ES-I3 (cell line): ENCODE data around the gene TRIM41.
A peak's percentile ranks its signal among the peaks of the same experiment; 100 is the strongest.
"Not testable (repeated sequence)": the region's sequence is repeated elsewhere in the genome, so short reads cannot be mapped to it uniquely, and the experiment has no call there.

ENCODE experiments used
- H3K36me3 ChIP-seq: 2 replicates; pipeline ENCODE4 v1.6.1; 2013; ENCODE audit warnings: mild to moderate bottlenecking, low read length, control low read depth, moderate library complexity; ENCODE audit not compliant: insufficient read depth
- H3K4me1 ChIP-seq: 2 replicates; pipeline ENCODE4 v1.6.1; 2013; ENCODE audit warnings: mild to moderate bottlenecking, control low read depth, low read length; ENCODE audit not compliant: insufficient read depth
- H3K9ac ChIP-seq: 2 replicates; pipeline ENCODE4 v1.6.1; 2013; ENCODE audit warnings: low read depth, mild to moderate bottlenecking, low read length, moderate library complexity
- H3K9me3 ChIP-seq: 2 replicates; pipeline ENCODE4 v1.6.1; 2013; ENCODE audit warnings: mild to moderate bottlenecking, low read length, moderate library complexity; ENCODE audit not compliant: control insufficient read depth, insufficient read depth

Gene TRIM41

DNA sequence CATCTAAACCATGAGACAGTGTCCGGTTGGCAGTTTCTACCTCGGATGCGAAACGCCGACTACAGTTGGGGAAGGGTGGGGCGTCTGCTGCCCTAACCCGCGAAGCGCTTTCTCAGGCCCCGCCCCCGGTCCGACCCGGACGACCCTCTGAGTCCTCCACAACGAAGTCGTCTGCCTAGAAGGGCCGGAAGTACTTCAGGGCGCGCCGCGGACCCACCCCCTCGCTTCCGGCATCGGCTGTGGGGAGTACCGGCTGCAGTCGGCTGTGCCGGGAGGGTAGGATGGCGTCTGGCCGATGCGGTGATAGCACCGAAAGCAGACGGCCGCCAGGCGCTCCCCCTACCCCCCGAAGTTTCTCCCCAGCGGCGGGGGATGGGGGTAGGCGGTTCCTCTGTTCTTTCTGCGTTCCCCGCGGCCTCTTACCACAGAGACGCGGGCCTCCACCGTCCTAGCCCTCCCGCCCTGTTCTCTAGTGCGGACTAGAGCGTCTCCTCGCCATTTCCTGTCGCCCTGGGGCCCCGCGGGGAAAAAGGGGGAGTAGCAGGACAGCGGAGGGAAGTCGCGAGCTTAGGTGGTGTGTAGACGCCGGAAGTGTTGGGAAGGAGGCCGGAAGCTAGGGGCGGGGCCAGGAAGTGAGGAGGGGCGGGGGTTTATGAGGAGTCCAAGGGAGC lies at the start of gene TRIM41:
Gene TRIM41 (plus strand): TSS at position 224 of the 671 bp plus-strand sequence. CDS start 719 bp downstream, outside the sequence.
- H3K9ac ChIP-seq: peak within 1 kb of the TSS; percentile 60
- peaks cover 3% of the 10 kb centered on the region; the same call in 1 of the 2 replicates for H3K36me3 ChIP-seq
- H3K9me3 ChIP-seq: no peaks in the 10 kb centered on the region
- H3K4me1 ChIP-seq: no peaks in the 10 kb centered on the region

DNA sequence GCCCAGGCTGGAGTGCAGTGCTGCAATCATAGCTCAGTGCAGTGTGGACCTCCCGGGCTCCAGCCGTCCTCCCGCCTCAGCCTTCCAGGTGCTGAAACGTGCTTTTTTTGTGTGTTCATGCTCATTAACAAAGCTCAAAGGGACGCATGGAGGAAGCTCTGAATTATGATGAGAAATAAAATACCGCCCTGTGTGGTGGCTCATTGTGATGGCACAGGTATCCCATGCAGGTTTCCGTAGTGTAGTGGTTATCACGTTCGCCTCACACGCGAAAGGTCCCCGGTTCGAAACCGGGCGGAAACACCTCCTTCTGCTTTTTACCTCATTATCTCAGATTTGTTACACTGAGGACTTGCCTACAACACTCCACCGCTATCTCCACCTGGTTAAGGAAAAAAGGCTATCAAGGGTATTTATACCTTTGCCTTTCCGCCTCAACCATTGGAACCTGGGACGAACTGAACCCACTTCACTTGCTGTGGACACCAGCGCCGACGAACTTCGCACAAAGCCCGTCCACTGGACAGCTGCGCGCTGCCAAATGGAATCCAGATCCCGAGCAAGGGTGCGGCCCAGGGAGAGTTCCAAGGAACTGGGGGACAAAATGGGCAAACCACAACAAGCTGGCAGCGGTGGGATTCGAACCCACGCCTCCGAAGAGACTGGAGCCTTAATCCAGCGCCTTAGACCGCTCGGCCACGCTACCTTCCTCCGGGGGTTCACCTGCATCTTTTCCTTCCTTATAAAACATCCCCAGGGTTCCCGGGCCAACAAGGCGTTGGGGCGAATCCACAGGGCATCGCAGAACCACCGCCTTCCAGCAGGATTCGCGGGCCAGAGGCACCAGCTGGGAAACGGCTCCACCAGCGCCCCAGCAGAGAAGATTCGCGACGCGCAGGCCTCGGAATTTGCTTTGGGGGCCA lies 49.4 kb upstream of the TRIM41 start:
- Histone ChIP-seq H3K36me3 (no peaks in the 10 kb centered on the region), H3K9ac (peak overlapping the region; percentile 51; the same call in 1 of the 2 replicates), H3K9me3 (no peaks in the 10 kb centered on the region), H3K4me1 (no peaks in the 10 kb centered on the region)

DNA sequence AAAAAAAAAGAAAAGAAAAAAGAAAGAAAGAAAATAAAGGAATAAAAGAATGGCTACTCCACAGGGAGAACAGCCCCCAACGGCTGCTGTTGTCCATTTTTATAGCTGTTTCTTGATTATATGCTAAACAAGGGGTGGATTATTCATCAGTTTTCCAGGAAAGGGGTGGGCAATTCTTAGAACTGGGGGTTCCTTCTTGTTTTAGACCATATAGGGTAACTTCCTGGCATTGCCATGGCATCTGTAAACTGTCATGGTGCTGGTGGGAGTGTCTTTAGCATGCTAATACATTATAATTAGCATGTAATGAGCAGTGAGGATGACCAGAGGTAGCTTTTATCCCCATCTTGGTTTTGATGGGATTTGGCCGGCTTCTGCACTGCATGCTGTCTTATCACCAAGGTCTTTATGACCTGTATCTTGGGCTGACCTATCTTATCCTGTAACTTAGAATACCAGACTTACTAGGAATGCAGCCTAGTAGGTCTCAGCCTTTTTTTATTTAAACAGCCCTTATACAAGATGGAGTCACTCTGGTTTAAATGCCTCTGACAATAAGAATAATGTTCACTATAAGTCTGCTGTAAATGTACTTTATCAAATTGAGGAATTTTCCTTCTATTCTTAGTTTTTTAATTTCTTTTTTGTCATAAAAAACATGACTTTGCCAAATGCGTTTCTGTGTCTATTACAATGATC lies 46.7 kb upstream of the TRIM41 start:
- H3K9ac ChIP-seq: no peak overlapping the region

DNA sequence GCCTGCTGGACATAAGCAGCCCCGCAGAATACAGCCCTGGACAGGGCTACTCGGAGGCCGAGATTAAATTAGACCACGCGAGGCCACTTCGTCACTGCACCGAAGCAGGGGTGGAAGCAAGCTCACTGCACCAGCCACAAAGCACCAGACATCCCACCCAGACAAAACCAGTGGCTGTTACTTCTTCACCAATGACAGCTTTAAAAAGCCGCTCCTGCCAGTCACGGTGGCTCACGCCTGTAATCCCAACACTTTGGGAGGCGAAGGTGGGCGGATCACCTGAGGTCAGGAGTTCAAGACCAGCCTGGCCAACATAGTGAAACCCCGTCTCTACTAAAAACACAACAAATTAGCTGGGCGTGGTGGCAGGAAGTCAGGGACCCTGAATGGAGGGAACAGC lies 45.5 kb upstream of the TRIM41 start:
- not testable (repeated sequence) for H3K36me3 ChIP-seq, H3K9me3 ChIP-seq, H3K4me1 ChIP-seq, H3K9ac ChIP-seq

More for the DNA sequence above, 46.7 kb upstream of the TRIM41 start:
- Histone ChIP-seq H3K36me3 (no peaks in the 10 kb centered on the region), H3K9me3 (no peaks in the 10 kb centered on the region), H3K4me1 (no peaks in the 10 kb centered on the region)

DNA sequence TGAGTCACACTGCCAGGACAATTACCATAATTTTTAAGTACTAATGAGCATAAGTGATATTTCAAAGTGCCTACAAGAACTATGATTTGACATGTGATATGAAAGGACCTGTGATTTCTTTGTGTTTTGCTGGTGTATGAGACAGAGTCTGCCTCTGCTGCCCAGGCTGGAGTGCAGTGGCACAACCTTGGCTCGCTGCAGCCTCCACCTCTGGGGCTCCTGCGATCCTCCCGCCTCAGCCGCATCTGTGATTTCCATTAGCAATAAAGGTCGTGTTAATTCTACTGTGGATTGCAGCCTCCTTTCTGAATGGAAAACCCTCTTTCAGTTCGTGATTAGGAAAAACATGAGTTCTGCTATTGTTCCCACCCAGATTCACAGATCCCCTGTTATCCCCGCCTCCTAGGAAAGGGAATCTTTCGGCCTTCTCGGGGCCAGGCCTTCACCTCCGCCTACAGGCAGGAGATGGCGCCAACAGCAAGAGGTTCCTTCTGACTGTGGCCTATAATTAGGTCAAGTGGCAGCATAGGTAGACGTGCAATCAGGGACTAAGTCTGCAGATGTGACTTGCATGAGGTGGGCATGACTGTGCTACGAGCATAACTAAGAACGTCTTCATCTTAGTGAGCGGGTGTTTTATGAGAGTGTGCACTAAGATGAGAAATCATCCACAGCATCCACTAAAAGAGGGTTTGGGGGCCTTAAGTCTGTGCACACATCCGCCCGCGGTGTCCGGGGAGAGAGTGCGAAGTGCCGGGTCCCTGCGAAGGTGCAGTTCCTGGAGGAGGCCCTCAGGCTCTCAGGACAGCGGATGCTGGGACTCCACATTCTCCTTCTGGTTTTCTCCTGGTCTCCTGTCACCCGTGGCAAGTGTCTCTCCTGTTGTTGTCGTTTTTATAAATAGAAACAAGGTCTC lies 41.2 kb upstream of the TRIM41 start:
- Histone ChIP-seq H3K9me3 (no peaks in the 10 kb centered on the region), H3K4me1 (no peaks in the 10 kb centered on the region), H3K9ac (no peak overlapping the region), H3K36me3 (no peaks in the 10 kb centered on the region)

DNA sequence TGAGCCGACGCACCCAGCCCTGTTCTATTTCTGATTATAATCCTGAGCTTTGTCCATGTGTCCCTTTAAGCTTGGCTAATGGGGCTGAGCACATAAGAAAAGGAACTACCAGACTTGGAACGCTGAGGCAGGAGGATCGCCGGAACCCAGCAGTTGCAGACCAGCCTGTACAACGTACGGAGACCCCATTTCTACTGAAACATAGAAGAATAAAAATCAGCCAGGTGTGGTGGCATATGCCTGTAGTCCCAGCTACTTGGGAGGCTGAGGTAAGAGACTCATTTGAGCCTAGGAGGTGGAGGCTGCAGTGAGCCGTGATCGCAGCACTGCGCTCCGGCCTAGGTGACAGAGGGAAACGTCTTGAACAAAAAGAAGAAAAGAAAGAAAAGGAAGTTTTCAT lies 40.4 kb upstream of the TRIM41 start:
- H3K9me3 ChIP-seq: no peaks in the 10 kb centered on the region
- no peaks in the 10 kb centered on the region for H3K36me3 ChIP-seq
- H3K9ac ChIP-seq: no peak overlapping the region
- H3K4me1 ChIP-seq: no peaks in the 10 kb centered on the region

DNA sequence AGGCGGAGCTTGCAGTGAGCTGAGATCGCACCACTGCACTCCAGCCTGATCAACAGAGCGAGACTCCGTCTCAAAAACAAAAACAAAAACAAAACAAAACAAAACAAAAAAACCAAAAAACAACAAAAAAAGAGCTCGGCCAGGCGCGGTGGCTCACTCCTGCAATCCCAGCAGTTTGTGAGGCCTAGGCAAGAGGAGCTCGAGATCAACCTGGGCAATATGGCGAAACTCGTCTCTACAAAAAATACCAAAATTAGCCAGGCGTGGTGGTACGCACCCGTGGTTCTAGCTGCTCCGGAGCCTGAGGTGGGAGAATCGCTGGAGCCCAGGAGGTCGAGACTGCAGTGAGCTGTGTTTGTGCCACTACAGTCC lies 38.2 kb upstream of the TRIM41 start:
- no peaks in the 10 kb centered on the region for H3K4me1 ChIP-seq
- H3K9ac ChIP-seq: peak overlapping the region; percentile 43; the same call in 1 of the 2 replicates
- H3K36me3 ChIP-seq: no peaks in the 10 kb centered on the region
- H3K9me3 ChIP-seq: no peaks in the 10 kb centered on the region

DNA sequence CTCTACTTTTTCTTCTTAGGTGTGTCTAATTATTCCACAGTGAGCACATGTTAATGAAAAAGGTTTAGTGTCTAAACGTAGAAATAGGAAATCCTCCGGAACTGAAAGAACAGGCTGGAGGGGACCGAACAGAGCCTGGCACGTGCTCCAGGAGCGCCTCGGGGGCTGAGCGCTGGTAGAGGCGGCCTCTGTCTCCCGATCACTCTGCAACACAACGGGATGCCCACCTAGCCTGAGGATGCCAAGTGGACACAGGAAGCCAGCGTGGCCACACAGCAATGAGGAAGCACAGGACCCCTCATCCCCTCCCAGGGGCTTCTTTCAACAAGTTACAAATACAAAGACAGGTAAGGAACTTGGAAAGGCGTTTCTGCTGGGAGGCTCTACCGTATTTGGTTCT lies 37.5 kb upstream of the TRIM41 start:
- H3K9ac ChIP-seq: no peak overlapping the region
- H3K4me1 ChIP-seq: no peaks in the 10 kb centered on the region
- no peaks in the 10 kb centered on the region for H3K36me3 ChIP-seq
- no peaks in the 10 kb centered on the region for H3K9me3 ChIP-seq

DNA sequence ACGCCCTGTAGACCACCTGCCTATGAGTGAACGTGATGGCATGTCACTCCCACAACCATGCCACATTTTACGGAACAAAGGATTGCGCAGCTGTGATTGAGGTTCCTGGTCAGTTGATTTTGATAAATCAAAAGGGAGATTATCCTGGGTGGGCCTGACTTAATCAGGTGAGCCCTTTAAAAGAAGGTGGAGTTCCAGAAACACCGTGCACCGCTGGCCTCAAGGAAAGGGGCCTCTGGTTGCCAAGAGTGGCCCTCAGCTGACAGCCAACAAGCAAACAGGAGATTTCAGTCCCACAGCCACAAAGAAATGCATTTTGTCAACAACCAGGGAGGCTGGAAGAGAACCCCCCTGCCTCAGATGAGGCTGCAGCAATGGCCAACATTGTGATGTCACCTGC lies 37.1 kb upstream of the TRIM41 start:
- Histone ChIP-seq H3K9ac (no peak overlapping the region), H3K36me3 (no peaks in the 10 kb centered on the region), H3K4me1 (no peaks in the 10 kb centered on the region), H3K9me3 (no peaks in the 10 kb centered on the region)

DNA sequence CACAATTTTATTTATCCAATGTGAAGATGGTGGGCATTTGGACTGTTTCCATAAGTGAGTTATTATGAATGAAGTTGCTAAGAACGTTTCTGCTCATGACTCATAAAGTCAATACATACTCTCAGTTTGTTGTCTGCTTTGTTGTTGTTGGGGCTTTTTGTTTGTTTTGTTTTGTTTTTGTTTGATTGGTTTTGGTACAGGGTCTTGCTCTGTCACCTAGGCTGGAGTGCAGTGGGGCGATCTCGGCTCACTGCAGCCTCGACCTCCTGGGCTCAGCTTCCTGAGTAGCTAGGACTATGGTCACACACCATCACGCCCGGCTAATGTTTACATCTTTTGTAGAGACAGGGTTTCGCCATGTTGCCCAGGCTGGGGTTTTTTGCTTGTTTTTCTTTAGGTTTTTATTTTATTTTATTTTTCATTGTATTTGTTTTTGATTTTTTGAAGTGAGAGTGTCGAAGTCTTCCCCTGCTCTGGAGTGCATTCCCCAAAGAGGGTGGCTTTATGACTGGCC lies 36.0 kb upstream of the TRIM41 start:
- H3K9me3 ChIP-seq: no peaks in the 10 kb centered on the region
- no peaks in the 10 kb centered on the region for H3K36me3 ChIP-seq
- H3K9ac ChIP-seq: peak overlapping the region; percentile 83
- no peaks in the 10 kb centered on the region for H3K4me1 ChIP-seq

DNA sequence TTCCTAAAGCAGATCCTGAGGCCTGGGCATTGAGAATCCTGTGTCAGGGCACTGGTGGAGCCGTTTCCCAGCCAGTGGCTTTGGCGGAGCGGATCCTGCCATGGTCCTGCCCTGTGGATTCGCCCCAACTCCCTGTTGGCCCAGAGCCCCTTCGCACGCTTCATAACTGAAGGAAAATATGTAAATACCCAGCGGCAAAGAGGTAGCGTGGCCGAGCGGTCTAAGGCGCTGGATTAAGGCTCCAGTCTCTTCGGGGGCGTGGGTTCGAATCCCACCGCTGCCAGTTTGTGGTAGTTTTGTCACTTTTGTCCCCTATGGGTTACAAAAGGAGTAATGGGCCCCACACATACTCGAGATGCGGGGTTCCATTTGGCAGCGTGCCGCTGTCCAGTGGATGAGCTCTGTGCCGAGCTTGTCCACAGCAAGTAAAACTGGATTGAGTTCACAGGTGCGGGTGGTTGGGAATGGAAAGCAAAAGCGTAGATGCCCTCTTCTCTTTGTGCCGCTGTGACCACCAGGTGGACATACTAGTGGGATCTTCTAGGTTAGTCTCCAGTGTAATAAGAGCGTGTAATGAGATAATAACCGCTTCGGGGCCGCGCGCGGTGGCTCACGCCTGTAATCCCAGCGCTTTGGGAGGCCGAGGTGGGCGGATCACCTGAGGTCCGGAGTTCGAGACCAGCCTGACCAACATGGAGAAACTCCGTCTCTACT lies 35.4 kb upstream of the TRIM41 start:
- peak overlapping the region; percentile 83 for H3K9ac ChIP-seq
- H3K4me1 ChIP-seq: no peaks in the 10 kb centered on the region; the same call in 1 of the 2 replicates
- no peaks in the 10 kb centered on the region for H3K36me3 ChIP-seq
- no peaks in the 10 kb centered on the region for H3K9me3 ChIP-seq

DNA sequence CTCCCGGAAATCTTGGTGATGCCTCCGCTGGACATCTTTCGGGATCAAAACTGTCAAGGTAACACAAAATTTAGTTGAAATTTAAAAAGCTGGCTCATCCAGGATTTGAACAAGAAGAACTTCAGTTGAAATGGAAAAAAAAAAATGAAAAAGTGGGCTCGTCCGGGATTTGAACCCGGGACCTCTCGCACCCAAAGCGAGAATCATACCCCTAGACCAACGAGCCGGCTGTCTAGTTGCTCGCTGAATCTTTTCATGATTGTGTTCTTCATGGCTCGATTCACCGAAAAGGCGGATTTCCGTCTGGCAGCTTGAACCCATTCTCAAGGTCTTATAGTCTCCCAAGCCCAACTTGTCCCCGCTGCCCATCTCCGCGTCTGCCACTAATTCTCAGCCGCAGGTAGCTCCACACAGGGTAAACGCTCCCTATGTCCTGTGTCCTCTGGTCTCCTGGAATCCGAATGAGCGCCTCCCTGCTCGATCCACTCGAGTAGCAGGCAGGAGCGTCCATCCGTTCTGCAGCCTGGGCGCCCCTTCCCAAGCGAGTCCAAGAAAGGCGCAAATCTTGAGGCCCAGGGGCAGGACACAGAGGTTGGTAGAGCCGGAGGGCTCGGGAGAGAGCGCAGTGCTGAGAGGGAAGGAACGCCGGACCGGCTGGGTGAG lies 34.2 kb upstream of the TRIM41 start:
- peak overlapping the region; percentile 83 for H3K9ac ChIP-seq

More for the DNA sequence above, 34.2 kb upstream of the TRIM41 start:
- H3K9me3 ChIP-seq: no peaks in the 10 kb centered on the region
- H3K36me3 ChIP-seq: no peaks in the 10 kb centered on the region
- no peaks in the 10 kb centered on the region; the same call in 1 of the 2 replicates for H3K4me1 ChIP-seq
